K562 (cell line): Measurements from ENCODE around the gene NEMF. TPM values are rescaled to one million over a fixed set of nuclear protein-coding genes. Genes with fewer than 3 reads are reported as not detected.
A peak's percentile ranks its signal among the peaks of the same experiment; 100 is the strongest.

Experiments
- ARHGAP35 ChIP-seq: fragments of 450-650 bp; IDR thresholded peaks from 2 replicates; pipeline ENCODE4 v1.6.1; 2018; ENCODE audit not compliant: partially characterized antibody
- ARNT ChIP-seq, 2 experiments: fragments of 450-650 bp; IDR thresholded peaks; 2 replicates each; pipeline ENCODE4 v1.6.1; 2016; ENCODE audit warnings: mild to moderate bottlenecking in 1 of 2
- FOXP1 ChIP-seq: sonication (generic); formaldehyde crosslinking; IDR thresholded peaks from 2 replicates; pipeline ENCODE4 v1.8.0; 2022; ENCODE audit warnings: mild to moderate bottlenecking, missing genetic modification reagents
- GATAD2B ChIP-seq: fragments of 450-650 bp; IDR thresholded peaks from 2 replicates; pipeline ENCODE4 v1.6.1; 2017; ENCODE audit warnings: mild to moderate bottlenecking, borderline replicate concordance
- GTF2F1 ChIP-seq: IDR thresholded peaks from 2 replicates; pipeline ENCODE4 v1.6.1; 2011; ENCODE audit warnings: low read depth, low read length, improper control_type of control experiment
- HLTF ChIP-seq: fragments of 450-650 bp; IDR thresholded peaks from 2 replicates; pipeline ENCODE4 v1.6.1; 2016
- IRF2 ChIP-seq: sonication (generic); formaldehyde crosslinking; IDR thresholded peaks from 2 replicates; pipeline ENCODE4 v1.8.1; 2022; ENCODE audit warnings: mild to moderate bottlenecking, missing genetic modification reagents
- LEF1 ChIP-seq: fragments of 450-650 bp; IDR thresholded peaks from 2 replicates; pipeline ENCODE4 v1.6.1; 2016; ENCODE audit warnings: mild to moderate bottlenecking
- MBD1 ChIP-seq: fragments of 250-450 bp; sonication (Bioruptor Pico); IDR thresholded peaks from 2 replicates; pipeline ENCODE4 v1.8.0; 2022; ENCODE audit warnings: inconsistent platforms
- MEF2D ChIP-seq: conservative IDR thresholded peaks from 2 replicates; pipeline ENCODE4 v1.6.1; 2016; ENCODE audit warnings: low read depth, missing genetic modification characterization, missing compliant biosample characterization
- NCOA1 ChIP-seq: fragments of 450-650 bp; IDR thresholded peaks from 2 replicates; pipeline ENCODE4 v1.6.1; 2016; ENCODE audit warnings: low read depth
- NFIC ChIP-seq: fragments of 450-650 bp; IDR thresholded peaks from 2 replicates; pipeline ENCODE4 v1.6.1; 2017; ENCODE audit warnings: mild to moderate bottlenecking, inconsistent platforms
- NONO ChIP-seq, 2 experiments: fragments of 200-400 bp in 1 of 2; fragments of 450-650 bp in 1 of 2; formaldehyde crosslinking in 1 of 2; IDR thresholded peaks; 2 replicates each; pipeline ENCODE4 v1.6.1; 2017; ENCODE audit warnings: low read depth in 2 of 2, mild to moderate bottlenecking in 2 of 2, moderate library complexity in 2 of 2, low read length in 1 of 2
- PKNOX1 ChIP-seq: fragments of 450-650 bp; IDR thresholded peaks from 2 replicates; pipeline ENCODE4 v1.6.1; 2016
- SNIP1 ChIP-seq: fragments of 450-650 bp; IDR thresholded peaks from 2 replicates; pipeline ENCODE4 v1.7.1; 2017; ENCODE audit warnings: low read depth, mild to moderate bottlenecking
- TCF15 ChIP-seq: fragments of 250-450 bp; sonication (Bioruptor Pico); IDR thresholded peaks from 2 replicates; pipeline ENCODE4 v1.8.0; 2022; ENCODE audit warnings: moderate library complexity, mild to moderate bottlenecking, inconsistent platforms
- TRIM24 ChIP-seq, 2 experiments: fragments of 450-650 bp; IDR thresholded peaks; 2 replicates each; pipeline ENCODE4 v1.6.1; 2016
- ZC3H11A ChIP-seq: IDR thresholded peaks from 2 replicates; pipeline ENCODE4 v1.6.1; 2012; ENCODE audit warnings: low read depth, low read length, improper control_type of control experiment
- ZFPM2 ChIP-seq: fragments of 250-450 bp; sonication (Bioruptor Pico); IDR thresholded peaks from 2 replicates; pipeline ENCODE4 v1.5.1; 2022; ENCODE audit warnings: mild to moderate bottlenecking
- ZFX ChIP-seq: sonication (generic); formaldehyde crosslinking; IDR thresholded peaks from 2 replicates; pipeline ENCODE4 v1.8.0; 2022; ENCODE audit warnings: mild to moderate bottlenecking, missing genetic modification reagents, moderate library complexity
- ZNF3 ChIP-seq: fragments of 250-450 bp; sonication (Bioruptor Pico); IDR thresholded peaks from 2 replicates; pipeline ENCODE4 v1.5.0; 2021; ENCODE audit warnings: mild to moderate bottlenecking, moderate library complexity
- ZNF586 ChIP-seq: fragments of 450-650 bp; formaldehyde crosslinking; conservative IDR thresholded peaks from 2 replicates; pipeline ENCODE4 v1.4.0; 2020; ENCODE audit warnings: mild to moderate bottlenecking, moderate library complexity
- polyA plus RNA-seq, 8 experiments: library from polyadenylated mRNA; depleted of rRNA in 4 of 8; stranded (reverse) in 5 of 8; unstranded in 3 of 8; fragments of >200 nt; fragmentation: Nextera tagmentation in 2 of 8; fragmentation: Illumina TruSeq in 1 of 8; extraction: Ambion mirVana in 2 of 8; extraction: Trizol in 1 of 8; gene quantifications; 2 replicates each; pipeline versions ENCODE4 v1.2.1 to v1.2.3, GENCODE V29; 2011 to 2014; ENCODE audit warnings: inconsistent platforms in 1 of 8, missing spikeins in 1 of 8
- total RNA-seq, 7 experiments: library from RNA; depleted of rRNA in 6 of 7; stranded (reverse); fragments of >200 nt in 6 of 7; fragmentation: Illumina TruSeq in 2 of 7; extraction: Trizol in 2 of 7; gene quantifications; 2 replicates each; pipeline versions ENCODE4 v1.2.1 to v1.2.3, GENCODE V29; 2011 to 2021; ENCODE audit warnings: low replicate concordance in 1 of 7
- TF ChIP-seq, protein P1 (sequence below): fragments of 250-450 bp; sonication (Bioruptor Pico); IDR thresholded peaks from 2 replicates; pipeline ENCODE4 v1.5.0; 2021; ENCODE audit warnings: mild to moderate bottlenecking, moderate library complexity
- TF ChIP-seq, protein P2 (sequence below): fragments of 450-650 bp; IDR thresholded peaks from 2 replicates; pipeline ENCODE4 v1.6.1; 2016; ENCODE audit warnings: low read depth, mild to moderate bottlenecking, moderate library complexity

NEMF gene
- total and polyA plus RNA-seq, 9 of the 15 experiments (the other 6 are each of a cell fraction or from before 2014, with no cell fraction given) = 38.8 to 94.4 (median 61.0) TPM

DNA sequence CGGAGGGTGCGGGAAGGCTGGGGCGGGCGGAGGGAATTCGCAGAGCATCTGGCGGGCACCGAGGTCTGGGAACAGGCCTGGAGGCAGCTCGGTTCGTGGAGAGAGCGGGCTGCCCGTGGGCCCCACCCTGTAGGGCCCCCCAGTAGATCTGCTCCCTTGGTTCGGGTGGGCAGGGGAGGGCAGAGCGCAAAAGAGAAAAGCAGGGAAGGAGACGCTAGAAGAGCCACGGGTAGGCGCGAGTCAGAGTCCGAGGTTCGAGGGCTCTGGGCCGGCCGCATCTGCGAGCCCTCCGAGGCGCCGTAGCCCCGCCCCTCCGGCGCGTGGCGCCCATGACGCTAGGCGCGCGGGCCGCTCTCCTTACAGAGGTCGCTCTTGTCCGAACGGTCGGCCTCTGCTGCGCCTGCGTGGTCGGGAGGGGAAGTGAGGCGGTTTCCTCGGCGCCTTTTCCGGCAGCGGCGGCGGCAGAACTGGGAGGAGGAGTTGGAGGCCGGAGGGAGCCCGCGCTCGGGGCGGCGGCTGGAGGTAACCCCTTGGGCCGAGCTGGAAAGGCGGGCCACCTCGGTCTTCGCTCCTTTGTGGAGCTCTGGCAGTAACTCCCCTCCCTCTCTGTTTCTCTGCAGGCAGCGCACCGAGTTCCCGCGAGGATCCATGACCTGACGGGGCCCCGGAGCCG is 40.2 kb upstream of the NEMF start, which contains the start of gene ARF6 (continued):
- no peak for TF ChIP-seq ZFPM2 (CRISPR knock-in tag)
- TF ChIP-seq, protein P1, sequence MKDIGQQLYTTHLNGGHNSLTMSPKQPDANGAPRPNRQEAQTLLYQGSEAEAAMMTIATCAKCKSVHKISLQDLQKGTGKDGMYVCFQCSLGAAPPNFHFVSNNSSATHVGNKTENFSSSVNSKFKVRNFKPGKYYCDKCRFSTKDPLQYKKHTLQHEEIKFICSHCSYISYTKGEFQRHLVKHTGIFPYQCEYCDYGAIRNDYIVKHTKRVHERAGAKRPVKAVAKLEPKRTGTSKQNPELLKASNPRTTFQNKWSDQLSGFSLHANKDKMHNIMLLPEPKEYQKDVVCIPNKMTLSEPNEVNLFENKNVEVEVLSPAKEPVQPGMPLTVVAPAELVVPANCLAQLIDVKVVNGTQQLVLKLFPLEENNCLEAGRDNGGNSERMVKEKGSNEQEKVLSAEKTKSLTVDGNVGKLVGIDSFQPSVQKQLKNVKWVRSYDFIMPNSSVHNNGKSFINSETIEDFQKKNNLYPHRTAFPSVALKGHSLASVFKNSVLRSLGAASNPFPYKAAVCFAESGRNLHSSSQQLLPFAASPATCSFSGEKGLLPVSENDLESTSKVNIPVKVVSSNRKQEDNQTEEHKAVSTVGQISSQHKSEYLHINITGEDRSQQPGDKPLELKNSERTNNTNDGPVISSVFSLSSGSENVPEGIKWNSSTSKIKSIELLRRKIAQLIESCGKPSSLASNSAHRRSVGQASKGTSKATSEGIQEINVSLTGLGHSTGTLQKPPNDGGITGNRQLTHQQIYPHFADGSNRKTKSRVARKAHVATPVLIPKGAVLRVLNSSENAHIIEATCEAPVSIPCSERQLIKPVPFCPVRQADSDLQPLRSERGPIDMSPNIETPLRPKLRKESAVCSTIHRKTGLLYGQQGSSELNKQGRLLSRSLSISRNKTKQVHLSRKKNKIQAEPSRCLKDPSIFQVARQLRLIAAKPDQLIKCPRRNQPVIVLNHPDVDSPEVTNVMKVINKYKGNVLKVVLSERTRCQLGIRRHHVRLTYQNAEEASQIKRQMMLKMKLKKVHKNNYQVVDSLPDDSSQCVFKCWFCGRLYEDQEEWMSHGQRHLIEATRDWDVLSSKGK (CRISPR knock-in tag) = no peak
- no peak for TF ChIP-seq SNIP1
- no peak for TF ChIP-seq ARNT (IDR thresholded peaks at IDR 0.05)
- TF ChIP-seq MEF2D = no peak
- TF ChIP-seq, protein P2, sequence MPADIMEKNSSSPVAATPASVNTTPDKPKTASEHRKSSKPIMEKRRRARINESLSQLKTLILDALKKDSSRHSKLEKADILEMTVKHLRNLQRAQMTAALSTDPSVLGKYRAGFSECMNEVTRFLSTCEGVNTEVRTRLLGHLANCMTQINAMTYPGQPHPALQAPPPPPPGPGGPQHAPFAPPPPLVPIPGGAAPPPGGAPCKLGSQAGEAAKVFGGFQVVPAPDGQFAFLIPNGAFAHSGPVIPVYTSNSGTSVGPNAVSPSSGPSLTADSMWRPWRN = peak; percentile 68; the same call in 1 of the 2 replicates
- TF ChIP-seq NFIC = 0 out of 2 replicates have a peak, but pooled peaks have one; percentile 19
- TF ChIP-seq ARHGAP35 = no peak
- no peak for TF ChIP-seq ZNF3 (CRISPR knock-in tag)
- TF ChIP-seq LEF1 = no peak
- 0 out of 2 replicates have a peak, but pooled peaks have one; percentile 1 for TF ChIP-seq HLTF
- no peak for TF ChIP-seq NCOA1
- no peak for TF ChIP-seq IRF2 (CRISPR knock-in tag)
- no peak for TF ChIP-seq TRIM24 (IDR thresholded peaks at IDR 0.05)
- TF ChIP-seq ZFX (CRISPR knock-in tag) = peak; percentile 92
- 0 out of 2 replicates have a peak, but pooled peaks have one; percentile 5 for TF ChIP-seq PKNOX1
- 0 out of 2 replicates have a peak, but pooled peaks have one; percentile 61 for TF ChIP-seq FOXP1 (CRISPR knock-in tag)
- no peak for TF ChIP-seq GATAD2B
- TF ChIP-seq MBD1 (CRISPR knock-in tag) = no peak
- no peak for TF ChIP-seq TCF15 (CRISPR knock-in tag)
- no peak; the same call in 1 of the 2 replicates for TF ChIP-seq GTF2F1
- TF ChIP-seq ZC3H11A = no peak
- no peak for TF ChIP-seq NONO (IDR thresholded peaks at IDR 0.05; ENCODE audit: low read depth in 2 of 2, low read length in 1 of 2)
- no peak for TF ChIP-seq ZNF586 (CRISPR knock-in tag)
